Measurements from ENCODE around the gene EHBP1. TPM values are rescaled to one million over a fixed set of nuclear protein-coding genes. Genes with fewer than 3 reads are reported as not detected.
A peak's percentile ranks its signal among the peaks of the same experiment; 100 is the strongest.

EHBP1 gene
- 25.7 TPM for total RNA-seq
- long read RNA-seq, partial matches to known transcripts = 2 of 3 reads
- long read RNA-seq, other reads (novel, unspliced or antisense) = 1 of 3 reads

DNA sequence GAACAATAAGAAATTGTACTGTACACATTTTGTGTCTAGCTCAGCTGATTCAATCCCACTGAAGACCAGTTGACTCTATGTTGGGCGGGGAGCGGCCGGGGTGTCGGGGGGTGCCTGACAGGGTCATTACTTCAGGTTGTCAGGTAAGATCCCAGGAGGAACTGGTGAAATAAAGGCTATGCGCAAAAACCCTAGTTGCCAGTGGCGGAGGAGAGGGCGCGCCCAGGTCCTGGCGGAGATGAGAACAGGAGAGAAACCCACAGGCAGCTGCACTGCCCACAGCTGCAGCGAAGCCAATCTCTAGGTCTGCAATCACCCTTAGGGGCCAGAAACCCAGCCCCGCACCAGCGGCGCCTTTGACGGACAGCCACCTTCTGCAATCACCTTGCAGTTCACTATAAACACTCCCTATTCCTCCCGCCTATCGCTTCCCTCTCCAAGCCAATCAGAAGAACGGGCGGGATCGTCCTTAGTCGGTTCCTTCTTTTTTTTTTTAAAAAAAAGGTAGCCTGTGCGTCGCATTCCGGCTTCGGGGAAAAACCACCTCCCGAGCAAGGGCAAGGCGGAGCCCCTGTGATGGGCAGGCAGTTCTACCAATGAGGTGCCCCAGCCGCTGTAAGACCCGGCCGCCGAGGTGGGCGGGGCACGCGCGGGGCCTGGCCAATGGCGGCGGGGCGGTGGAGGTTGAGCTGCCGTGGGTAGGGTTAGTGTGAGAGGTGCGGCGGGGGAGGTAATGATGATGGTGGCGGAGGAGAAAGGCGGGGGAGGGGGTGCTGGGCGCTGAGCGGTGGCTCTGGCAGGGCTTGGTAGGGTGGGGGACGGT, at the start of gene EHBP1:
EHBP1 (plus strand) TSS at position 707 of the 823 bp plus-strand sequence. CDS start 1,479 bp downstream, outside the sequence.
- intact Hi-C loops (cut with DNase I) = loop anchor here (1.0 to 10.0 kb wide), 3 partner anchors 70 to 248 kb away; no protein-coding TSS in a partner anchor
- peak; percentile 99 for ATAC-seq
- peak; percentile 99 for DNase-seq (ENCODE audit: missing footprints)

DNA sequence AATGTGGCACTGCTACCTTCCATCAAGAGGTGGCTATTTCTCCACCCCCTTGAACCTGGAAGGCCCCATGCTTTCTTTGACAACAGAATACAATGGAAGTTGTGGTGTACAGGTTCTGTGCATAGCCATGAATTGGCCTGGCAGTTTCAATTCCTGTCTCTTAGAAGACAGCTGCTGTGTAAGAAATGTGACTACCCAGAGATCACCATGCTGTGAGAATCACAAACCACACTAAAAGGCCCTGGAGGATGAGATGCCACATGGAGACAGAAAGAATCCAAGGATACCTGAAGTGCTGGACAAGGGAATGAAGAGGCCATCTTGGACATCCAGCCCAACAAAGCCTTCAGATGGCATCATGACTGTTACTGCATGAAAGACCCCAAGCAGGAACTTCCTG, 47.7 kb upstream of the EHBP1 start:
- no peak for DNase-seq (ENCODE audit: missing footprints)
- intact Hi-C loops (cut with DNase I) = no loop called here
- no peak for ATAC-seq

DNA sequence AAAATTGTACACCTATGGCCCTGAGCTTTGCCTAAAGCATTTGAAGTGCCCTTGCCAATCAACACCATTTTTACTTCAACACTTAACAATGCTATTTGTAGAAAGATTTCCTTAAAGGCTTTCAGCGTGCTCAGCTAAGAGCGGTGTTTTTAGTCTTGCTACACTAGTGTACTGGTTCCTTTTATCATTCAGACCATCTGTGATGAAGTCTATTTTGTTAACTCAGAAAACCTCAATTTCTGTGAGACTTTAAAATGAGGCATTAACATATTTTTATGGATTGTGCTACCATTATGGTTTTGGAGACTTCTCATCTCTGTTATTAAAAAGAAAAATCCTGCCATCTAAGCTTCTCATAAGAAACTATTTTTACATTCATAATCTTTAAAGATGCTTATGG, 46.6 kb upstream of the EHBP1 start:
- ATAC-seq = no peak
- intact Hi-C loops (cut with DNase I) = no loop called here
- no peak for DNase-seq (ENCODE audit: missing footprints)

DNA sequence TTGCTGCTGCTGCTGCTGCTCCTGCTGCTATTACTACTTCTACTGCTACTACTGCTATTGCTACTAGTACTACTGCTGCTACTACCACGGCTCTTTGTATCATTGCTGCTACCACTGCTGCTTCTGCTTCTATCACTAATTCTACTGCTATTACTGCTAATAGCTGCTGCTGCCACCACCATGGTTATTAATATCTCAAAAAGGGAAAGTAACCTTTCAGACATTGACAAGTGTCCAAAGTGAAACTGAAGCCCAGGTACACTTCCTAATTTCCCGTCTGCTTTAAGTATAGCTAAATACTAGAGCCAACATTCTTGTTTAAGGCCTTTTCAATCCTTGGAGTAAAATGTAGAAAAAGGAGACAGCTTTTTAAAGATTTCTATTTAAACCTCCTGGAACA, 45.4 kb upstream of the EHBP1 start:
- intact Hi-C loops (cut with DNase I) = no loop called here
- DNase-seq (ENCODE audit: missing footprints) (no peak), ATAC-seq (no peak)

DNA sequence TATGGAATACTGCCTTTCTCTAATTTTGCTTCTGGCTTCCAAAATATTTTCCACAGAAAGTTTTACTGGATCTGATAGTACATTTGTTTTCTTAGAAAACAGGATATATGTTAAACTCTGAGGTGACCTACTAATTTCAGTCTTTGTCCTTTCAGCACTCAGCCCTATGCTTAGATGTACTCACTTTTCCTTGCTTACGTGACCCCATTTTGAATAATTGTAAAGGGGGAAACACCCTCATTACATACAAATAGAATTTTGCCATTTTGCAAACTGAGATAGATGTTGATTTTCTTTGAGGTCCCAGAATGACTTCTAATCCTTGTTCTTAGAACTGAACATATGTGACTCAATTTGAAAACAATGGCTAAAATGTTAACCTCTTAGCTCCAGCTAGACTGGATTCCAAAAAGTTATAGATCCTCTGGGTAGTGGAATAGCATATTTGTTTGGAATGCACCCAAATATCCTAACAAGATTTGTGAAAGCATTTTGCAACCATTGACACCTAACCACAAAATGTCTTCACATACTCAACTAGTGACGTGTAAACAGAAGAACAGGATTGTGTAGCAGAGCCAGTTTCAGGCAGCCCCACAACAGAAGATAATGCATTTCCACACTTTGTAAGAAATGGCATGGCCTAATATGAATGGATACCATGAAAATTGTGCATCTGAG, 44.8 kb upstream of the EHBP1 start:
- intact Hi-C loops (cut with DNase I) = no loop called here
- ATAC-seq (no peak), DNase-seq (ENCODE audit: missing footprints) (no peak)

DNA sequence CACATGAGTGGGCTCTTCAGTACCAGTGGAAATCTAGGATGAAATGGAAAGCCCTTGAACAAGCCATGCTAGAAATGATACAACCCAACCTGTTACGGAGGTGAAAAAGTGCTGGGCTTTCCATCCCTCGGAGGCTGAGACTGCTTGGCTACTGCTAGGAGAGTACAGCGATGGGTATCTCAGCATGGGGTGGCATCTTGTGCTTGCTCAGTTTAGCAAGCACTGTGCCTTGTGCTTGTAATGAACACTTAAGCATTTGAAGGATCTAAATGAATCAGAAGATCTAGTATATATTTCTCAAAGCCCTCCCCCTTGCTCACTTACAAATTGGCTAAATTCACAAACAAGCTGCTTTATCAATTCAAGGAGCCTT, 44.3 kb upstream of the EHBP1 start:
- intact Hi-C loops (cut with DNase I) = no loop called here
- DNase-seq (ENCODE audit: missing footprints) (no peak), ATAC-seq (no peak)

DNA sequence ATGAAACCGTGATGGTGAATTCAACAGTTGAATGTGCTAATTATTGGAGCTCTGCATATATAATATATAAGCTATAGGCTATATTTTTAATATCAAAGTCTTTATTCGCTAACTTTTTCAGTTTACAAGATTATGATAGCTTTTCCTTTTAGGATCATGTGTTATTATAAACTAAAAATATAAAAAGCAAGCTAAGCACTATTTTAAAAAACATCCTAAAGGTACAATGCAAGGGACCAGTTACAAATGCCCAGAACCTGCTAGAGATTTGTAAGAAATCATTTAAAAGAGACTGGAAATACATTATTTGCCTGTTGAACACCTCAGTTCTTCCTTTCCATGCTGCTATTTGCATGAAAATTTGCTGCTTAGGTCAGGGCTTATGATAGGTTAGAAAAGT, 43.4 kb upstream of the EHBP1 start:
- ATAC-seq (no peak), DNase-seq (ENCODE audit: missing footprints) (no peak)
- intact Hi-C loops (cut with DNase I) = no loop called here

DNA sequence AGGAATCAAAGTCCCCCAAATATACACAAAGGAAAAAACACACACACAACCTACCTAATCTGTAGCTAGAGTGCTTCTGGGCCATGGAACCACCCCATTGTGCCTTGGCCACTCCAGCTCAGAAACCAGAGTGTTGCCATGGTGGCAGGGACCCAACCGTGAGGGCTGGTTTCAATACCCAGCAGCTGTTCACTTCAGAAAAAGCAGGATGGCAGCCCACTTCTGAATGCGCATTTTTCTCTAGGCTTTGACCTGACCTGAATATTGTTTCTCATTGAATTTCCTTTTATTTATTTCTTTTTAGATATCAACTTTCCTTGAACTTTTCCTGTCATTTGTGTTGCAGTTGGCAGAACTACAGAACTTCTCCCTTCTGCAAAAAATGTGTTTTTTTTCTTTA, 43.0 kb upstream of the EHBP1 start:
- ATAC-seq (no peak), DNase-seq (ENCODE audit: missing footprints) (no peak)
- intact Hi-C loops (cut with DNase I) = no loop called here

DNA sequence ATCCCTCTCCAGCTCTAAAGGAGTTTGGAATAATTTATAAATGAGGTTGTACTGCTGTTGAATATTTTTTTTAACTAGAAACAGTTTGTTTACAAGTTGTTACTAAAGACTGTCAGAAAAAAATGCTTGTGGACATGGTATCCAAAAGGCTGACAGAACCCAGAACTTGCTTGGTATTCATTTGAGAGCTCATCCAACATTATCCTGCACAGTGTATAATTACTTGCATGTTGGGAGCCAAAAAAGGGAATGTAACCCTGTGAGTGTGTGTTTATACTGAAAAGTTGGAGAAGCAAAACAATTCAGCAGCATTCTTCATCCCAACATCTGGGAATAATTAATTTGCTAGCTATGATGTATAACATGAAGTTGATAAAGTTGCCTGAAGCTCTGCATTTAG, 42.1 kb upstream of the EHBP1 start:
- intact Hi-C loops (cut with DNase I) = no loop called here
- peak; percentile 63 for ATAC-seq
- DNase-seq (ENCODE audit: missing footprints) = no peak

DNA sequence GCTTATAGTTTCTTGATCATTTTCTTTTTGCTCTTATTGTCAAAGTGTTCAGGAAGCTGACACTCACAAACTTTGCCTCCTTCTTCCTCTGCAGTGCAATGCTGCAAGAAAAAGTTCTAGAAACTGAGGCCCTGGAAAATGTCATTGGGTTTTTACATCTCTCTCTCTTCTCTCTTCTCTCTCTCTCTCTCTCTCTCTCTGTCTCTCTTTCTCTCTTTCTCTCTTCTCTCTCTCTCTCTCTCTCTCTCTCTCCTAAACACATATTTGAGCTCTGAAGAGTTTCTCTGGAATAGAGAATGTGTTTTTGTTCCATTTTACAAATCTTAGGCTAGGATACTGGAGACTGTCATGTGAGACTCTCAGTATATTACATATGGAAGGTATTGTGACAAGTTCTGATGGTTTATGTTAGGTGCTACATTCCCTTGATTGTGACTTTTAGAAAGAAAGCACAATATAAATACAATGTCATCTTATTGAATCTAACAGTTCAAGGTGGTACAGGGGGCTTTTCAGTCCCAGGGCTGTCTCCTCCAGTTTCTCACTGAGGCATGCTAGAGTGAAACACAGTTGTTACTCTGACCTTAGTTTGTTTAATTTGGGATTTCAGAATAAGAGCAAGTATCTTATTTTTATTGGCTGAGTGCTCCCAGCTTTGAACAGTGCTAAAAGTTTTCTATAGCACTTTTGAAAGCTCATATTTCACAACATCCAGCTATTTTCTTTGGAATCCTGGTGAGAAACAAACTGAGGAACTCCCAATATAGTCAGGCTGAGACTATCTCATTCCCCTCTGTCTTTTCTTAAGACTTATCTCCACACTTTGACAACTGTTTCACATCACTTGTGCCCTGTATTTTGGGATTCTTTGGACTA, 41.4 kb upstream of the EHBP1 start:
- DNase-seq (ENCODE audit: missing footprints) = no peak
- ATAC-seq = peak; percentile 74
- intact Hi-C loops (cut with DNase I) = no loop called here

DNA sequence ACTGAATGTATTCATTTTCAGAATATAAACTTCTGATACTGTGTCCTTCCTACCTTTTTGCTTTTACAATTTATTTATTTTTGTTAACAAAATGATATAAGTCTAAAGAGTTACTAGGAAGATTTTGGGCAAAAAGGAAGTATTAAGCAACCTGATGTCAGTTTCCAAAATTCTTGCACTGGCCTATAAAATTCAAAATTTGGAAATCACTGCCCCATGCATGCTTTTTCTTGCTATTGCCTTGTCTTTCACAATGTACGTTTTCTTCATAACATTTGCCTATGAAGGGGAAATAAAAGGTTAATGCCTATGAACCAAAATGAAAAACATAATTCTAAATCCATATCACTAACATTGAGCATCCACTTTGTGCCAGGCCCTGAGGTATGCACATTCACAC, 40.1 kb upstream of the EHBP1 start:
- intact Hi-C loops (cut with DNase I) = no loop called here
- ATAC-seq (no peak), DNase-seq (ENCODE audit: missing footprints) (no peak)

DNA sequence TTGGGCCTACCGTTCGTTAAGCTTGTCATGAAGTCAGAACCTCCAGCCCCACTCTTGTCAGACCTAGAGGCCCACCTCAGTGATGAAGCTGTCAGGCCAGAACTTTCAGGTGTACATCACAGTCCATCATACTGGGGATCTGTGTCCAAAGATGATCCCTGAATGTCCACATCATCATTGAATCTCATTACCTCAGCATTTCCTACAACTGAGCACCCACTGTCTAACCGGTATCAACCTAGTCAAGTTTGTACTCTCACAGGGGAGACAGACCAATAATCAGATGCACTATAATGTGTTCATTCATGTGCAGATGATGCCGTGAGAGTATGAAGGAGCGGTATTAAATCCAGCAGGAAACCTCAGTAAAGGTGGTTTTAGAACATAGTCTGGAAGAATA, 36.3 kb upstream of the EHBP1 start:
- ATAC-seq = no peak
- DNase-seq (ENCODE audit: missing footprints) = no peak
- intact Hi-C loops (cut with DNase I) = no loop called here

DNA sequence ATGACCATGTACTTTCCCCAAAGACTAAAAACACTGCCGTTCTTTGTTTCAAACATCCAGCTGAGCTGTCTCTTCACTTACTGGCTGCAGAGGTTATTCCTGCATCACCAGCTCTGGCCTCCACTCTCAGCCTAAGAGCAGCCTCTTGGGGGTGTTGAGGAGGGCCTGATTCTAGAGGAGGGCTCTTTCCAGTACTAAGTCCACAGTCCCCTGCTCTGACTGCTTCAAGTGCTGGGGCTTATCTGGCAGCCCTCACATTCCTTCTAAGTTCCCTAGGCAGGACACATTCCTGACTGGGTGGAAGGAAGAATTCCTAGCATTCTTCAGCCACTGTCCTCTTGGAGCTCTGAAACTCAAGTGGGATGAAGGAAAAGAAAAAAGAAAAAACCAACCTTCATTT, 32.9 kb upstream of the EHBP1 start:
- intact Hi-C loops (cut with DNase I) = no loop called here
- DNase-seq (ENCODE audit: missing footprints) (no peak), ATAC-seq (peak; percentile 71)

DNA sequence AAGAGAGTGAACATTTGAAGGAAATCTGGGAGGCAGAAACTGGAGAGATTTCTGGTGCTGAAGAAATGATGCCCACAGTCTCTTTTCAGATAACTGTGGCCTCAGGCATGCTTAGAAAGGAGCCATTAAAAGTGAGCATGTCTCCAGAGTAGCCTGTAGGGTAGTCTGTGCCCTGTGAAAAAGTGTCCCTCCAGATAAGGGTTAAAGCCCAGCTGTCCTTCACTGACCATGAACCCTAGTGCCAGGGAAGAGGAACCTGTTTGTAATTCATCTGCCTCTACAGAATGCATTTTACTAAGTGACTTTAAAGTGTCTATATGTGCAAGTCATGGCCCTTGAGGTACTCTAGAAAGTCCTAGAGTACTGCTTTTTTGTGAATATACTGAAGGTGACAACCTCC, 30.5 kb upstream of the EHBP1 start:
- no peak for ATAC-seq
- no peak for DNase-seq (ENCODE audit: missing footprints)
- intact Hi-C loops (cut with DNase I) = no loop called here

DNA sequence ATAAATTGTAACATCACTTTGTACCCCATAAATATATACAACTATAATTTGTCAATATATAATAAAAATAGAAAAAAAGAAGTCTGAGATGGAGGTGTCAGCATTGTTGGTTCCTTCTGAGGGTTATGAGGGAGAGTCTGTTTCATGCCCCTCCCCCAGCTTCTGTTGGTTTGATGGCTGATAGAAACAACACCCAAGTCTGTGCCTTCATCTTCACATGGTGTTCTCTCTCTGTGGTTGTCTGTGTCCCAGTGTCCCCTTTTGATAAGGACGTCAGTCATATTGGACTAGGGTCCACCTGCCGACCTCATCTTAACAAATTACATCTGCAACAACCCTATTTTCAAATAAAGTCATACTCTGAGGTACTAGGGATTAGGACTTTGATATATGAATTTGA, 20.3 kb upstream of the EHBP1 start:
- intact Hi-C loops (cut with DNase I) = no loop called here
- DNase-seq (ENCODE audit: missing footprints) (no peak), ATAC-seq (no peak)

DNA sequence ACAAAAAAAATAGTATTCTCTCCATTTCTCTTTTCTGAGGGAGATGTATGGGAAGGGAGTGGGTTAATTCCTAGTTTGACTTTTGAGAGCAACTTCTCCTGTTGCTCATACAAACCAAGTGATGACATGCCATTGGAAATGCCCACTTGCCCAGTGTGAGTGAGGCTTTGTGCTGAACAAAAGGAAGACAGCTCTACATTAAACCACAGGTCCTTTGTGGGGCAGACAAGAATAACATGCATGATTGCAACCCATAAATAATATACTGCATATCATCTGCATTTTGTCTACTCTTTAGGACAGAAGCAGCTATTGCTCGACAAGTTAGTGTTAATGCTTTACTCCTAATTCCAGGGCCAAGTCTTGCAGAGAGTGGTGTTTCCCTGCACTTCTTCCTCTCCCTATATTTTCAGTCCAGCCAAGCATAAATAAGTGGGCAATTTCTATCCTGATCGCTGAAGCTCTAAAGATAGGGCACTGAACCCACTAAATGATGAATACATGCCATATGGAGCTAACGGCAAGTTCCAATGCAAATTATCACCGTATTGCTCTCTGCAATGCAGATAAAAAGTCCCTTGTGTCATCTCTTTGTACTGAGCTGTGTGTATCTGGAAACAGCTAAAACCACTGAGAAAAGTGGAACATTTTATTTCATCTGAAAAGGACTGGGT, 19.4 kb upstream of the EHBP1 start:
- intact Hi-C loops (cut with DNase I) = no loop called here
- ATAC-seq (no peak), DNase-seq (ENCODE audit: missing footprints) (no peak)

DNA sequence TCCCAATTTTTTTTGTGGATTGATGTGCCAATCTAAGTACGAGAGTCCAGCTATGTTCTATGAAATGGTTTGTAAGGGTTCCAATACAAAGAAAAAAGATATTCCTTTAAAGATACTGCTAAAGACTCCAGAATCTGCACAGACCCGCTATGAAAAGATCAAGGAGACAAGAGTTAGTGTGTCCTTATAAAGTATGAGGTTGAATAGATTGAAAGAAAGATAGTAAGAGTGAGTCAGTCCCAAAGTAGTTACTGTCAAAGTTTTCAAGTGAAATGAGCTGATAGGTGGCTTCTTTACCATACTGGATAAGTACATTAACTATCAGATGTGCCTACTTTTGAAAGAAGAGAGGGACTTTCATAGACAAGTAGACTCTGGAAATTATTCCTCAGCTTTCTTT, 17.9 kb upstream of the EHBP1 start:
- intact Hi-C loops (cut with DNase I) = no loop called here
- ATAC-seq (no peak), DNase-seq (ENCODE audit: missing footprints) (no peak)

DNA sequence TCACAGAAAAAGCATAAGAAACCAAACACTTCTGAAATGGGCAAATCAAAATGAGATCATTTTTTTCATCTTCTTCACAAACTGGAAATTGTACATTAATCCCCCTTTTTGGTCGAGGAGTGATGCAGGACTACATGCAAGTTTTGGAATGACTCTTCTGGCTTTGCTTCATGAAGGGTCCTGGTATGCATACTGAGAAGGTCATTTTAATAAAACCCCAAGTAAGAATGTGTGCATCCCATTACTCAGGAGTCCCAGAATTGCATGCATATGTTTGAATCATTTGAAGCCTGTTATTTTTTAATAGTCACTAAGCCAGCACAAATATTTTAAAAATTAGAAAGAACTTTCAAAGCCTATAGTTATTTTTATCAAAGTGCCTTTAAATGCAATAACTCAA, 16.7 kb upstream of the EHBP1 start:
- DNase-seq (ENCODE audit: missing footprints) = no peak
- intact Hi-C loops (cut with DNase I) = no loop called here
- no peak for ATAC-seq

DNA sequence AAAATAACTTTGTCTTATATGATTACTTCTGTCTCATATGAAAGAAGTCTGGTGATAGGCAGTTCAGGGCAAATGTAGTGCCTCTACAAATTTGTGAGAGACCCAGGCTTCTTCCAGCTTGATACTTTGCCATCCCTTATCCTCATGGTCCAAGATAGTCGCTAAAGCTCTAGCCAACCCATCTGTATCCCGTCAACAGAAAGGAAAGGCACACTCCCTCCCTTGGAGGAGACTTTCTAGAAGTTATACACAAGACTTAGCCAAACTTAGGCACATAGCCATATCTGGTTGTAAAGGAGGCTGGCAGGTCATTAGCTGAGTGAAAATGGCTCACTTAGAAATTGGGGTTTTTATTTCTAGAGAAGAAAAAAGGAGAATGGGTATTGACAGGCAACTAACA, 14.3 kb upstream of the EHBP1 start:
- DNase-seq (ENCODE audit: missing footprints) (no peak), ATAC-seq (peak; percentile 67)
- intact Hi-C loops (cut with DNase I) = no loop called here

All from Right ventricle myocardium inferior (tissue), 1 donor.